GM21737 (cell line): ENCODE results near the gene LHX3.
"Not testable (repeated sequence)": the region's sequence is repeated elsewhere in the genome, so short reads cannot be mapped to it uniquely, and the experiment has no call there.

Source experiments
- ATAC-seq: cut with Tn5 transposase; IDR thresholded peaks from one replicate; pipeline ENCODE4 v1.9.1; 2021; ENCODE audit warnings: mild to moderate bottlenecking, moderate library complexity; ENCODE audit not compliant: unreplicated experiment

Gene LHX3

GRCh38 chr9:136157477-136158265 is 47.3 kb downstream of the LHX3 start:
- ATAC-seq: no peak

- no peak for ATAC-seq
Observed at GRCh38 chr9:136156209-136157120, 48.5 kb downstream of the LHX3 start.

- no peak for ATAC-seq
Observed at GRCh38 chr9:136155576-136155975, 49.4 kb downstream of the LHX3 start.

GRCh38 chr9:136154943-136155342 is 50.0 kb downstream of the LHX3 start:
- ATAC-seq: no peak

GRCh38 chr9:136153381-136154065 is 51.4 kb downstream of the LHX3 start:
- no peak for ATAC-seq

- no peak for ATAC-seq
Observed at GRCh38 chr9:136152931-136153330, 52.0 kb downstream of the LHX3 start.

GRCh38 chr9:136152543-136152866 is 52.4 kb downstream of the LHX3 start:
- ATAC-seq: no peak

GRCh38 chr9:136151848-136152542 is 52.9 kb downstream of the LHX3 start:
- no peak for ATAC-seq

- ATAC-seq: no peak
Observed at GRCh38 chr9:136151214-136151804, 53.6 kb downstream of the LHX3 start.

GRCh38 chr9:136150664-136151213 is 54.2 kb downstream of the LHX3 start:
- not testable (repeated sequence) for ATAC-seq

GRCh38 chr9:136149853-136150252 is 55.1 kb downstream of the LHX3 start:
- no peak for ATAC-seq

GRCh38 chr9:136149337-136149736 is 55.6 kb downstream of the LHX3 start:
- no peak for ATAC-seq

GRCh38 chr9:136148766-136149165 is 56.2 kb downstream of the LHX3 start:
- no peak for ATAC-seq

GRCh38 chr9:136147890-136148714 is 56.8 kb downstream of the LHX3 start:
- ATAC-seq: no peak

GRCh38 chr9:136147038-136147889 is 57.7 kb downstream of the LHX3 start:
- no peak for ATAC-seq
